HUES48 (cell line): ENCODE results near the gene EXD3.

ENCODE experiments used
- H3K27ac ChIP-seq: one replicate; pipeline ENCODE4 v1.7.0; 2013; ENCODE audit warnings: low read depth, low read length, inconsistent platforms
- H3K27me3 ChIP-seq: 2 replicates; pipeline ENCODE4 v1.6.1; 2013; ENCODE audit warnings: mild to moderate bottlenecking, low read length; ENCODE audit not compliant: control insufficient read depth, insufficient read depth
- H3K36me3 ChIP-seq: 2 replicates; pipeline ENCODE4 v1.6.1; 2013; ENCODE audit warnings: low read length; ENCODE audit not compliant: control insufficient read depth, insufficient read depth
- H3K4me1 ChIP-seq: 2 replicates; pipeline ENCODE4 v1.6.1; 2013; ENCODE audit warnings: mild to moderate bottlenecking, low read length; ENCODE audit not compliant: control insufficient read depth, insufficient read depth
- H3K4me3 ChIP-seq: 2 replicates; pipeline ENCODE4 v1.5.1; 2013; ENCODE audit warnings: mild to moderate bottlenecking, low read depth, low read length
- H3K9ac ChIP-seq: 2 replicates; pipeline ENCODE4 v1.6.1; 2013; ENCODE audit warnings: mild to moderate bottlenecking, low read depth, low read length, moderate library complexity
- H3K9me3 ChIP-seq: 2 replicates; pipeline ENCODE4 v1.6.1; 2013; ENCODE audit warnings: low read length; ENCODE audit not compliant: control insufficient read depth, insufficient read depth

EXD3 gene

DNA sequence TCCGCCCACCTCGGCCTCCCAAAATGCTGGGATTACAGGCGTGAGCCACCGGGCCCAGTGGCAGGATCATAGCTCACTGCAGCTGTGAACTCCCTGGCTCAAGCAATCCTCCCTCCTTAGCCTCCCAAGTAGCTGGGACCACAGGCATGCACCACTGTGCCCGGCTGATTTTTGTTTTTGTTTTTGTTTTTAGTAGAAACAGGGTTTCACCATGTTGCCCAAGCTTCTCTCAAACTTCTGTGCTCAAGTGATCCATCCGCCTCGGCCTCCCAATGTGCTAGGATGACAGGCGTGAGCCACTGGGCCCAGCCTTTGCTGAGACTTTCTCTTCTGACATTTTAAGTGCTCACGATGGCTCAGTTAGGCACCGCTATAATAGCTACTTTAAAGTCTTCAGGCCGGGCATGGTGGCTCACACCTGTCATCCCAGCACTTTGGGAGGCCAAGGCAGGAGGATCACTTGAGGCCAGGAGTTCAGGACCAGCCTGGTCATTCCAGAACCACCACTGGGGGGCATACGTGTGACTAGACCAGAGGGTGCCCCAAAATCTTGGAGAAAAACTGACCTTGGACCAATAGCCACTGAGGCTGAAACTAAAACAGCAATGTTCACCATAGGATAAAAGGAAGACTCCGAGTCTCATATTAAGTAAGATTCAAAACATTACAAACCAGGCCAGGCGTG is 21.3 kb upstream of the EXD3 start:
- H3K27me3 ChIP-seq = no peaks in the 10 kb centered on the region
- H3K4me1 ChIP-seq = no peaks in the 10 kb centered on the region
- H3K4me3 ChIP-seq = no peak overlapping the region
- H3K27ac ChIP-seq = no peak overlapping the region
- H3K9ac ChIP-seq = no peak overlapping the region
- peaks cover 5% of the 10 kb centered on the region; the same call in 1 of the 2 replicates for H3K36me3 ChIP-seq
- H3K9me3 ChIP-seq = no peaks in the 10 kb centered on the region

DNA sequence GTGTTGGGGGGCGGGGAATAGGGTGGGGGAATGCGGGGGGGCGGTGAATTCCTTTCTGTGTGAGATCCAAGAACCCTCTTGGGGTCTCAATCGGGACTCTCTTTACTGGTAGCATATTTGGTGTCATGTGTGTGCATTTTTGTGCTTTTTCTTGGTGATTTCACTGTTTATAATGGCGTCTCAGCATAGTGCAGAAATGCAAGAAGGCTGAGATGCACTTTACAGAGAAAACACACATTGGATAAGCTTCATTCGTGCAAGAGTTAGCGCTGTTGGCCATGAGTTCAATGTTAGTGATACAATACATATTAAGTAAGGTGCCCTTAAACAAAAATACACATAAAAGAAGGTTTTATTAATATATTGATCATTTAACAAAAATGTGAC is 19.0 kb upstream of the EXD3 start:
- H3K27ac ChIP-seq = no peak overlapping the region
- no peaks in the 10 kb centered on the region for H3K9me3 ChIP-seq
- H3K9ac ChIP-seq = no peak overlapping the region
- H3K4me3 ChIP-seq = peak overlapping the region; percentile 46
- no peaks in the 10 kb centered on the region for H3K27me3 ChIP-seq
- H3K4me1 ChIP-seq = no peaks in the 10 kb centered on the region
- no peaks in the 10 kb centered on the region for H3K36me3 ChIP-seq

DNA sequence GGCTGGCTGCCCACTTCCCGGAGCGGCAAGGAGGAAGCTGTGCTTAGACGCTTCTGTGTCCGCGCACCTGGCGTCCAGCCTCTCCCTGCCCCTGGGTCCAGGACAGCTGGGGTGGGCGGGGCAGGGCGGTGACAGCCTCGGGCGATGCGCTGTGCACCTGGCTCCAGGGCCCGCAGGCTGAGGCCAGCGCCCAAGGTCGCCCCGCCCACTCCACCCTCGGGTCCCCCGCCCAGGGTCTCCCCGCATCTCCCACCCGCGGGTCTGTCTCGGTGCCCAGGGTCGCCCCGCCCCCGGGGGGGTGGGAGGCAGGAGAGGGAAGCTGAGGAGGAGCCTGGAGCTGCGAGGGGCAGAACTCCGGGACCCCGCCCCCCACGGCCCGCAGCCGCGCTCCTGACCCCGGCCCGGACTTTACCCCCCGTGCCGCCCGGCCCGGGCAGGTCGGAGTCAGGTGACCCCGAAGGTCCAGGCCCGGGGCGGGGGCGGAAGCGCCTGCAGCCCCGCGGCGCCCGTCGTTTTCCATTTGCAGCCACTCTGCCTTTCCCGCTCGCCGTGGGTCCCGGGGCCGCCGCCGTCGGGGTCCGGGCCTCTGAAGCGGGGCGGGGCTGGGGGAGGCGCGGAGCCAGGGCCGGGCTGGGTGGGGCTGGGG is 18.4 kb upstream of the EXD3 start, which contains the start of gene ENTPD8:
TSS of gene ENTPD8 (minus strand) at position 69 of the 646 bp plus-strand sequence. CDS start 3,072 bp downstream, outside the sequence.
- Histone ChIP-seq H3K27ac (no peak within 1 kb of the TSS), H3K4me3 (peak within 1 kb of the TSS; percentile 61), H3K27me3 (no peaks in the 10 kb centered on the region), H3K9me3 (no peaks in the 10 kb centered on the region), H3K36me3 (no peaks in the 10 kb centered on the region), H3K9ac (no peak within 1 kb of the TSS), H3K4me1 (no peaks in the 10 kb centered on the region)

GRCh38 chr9:137439158-137439714 is 16.3 kb upstream of the EXD3 start:
- no peaks in the 10 kb centered on the region for H3K4me1 ChIP-seq
- no peaks in the 10 kb centered on the region for H3K9me3 ChIP-seq
- no peaks in the 10 kb centered on the region for H3K36me3 ChIP-seq
- no peak overlapping the region for H3K27ac ChIP-seq
- H3K4me3 ChIP-seq = no peak overlapping the region
- H3K27me3 ChIP-seq = no peaks in the 10 kb centered on the region
- H3K9ac ChIP-seq = no peak overlapping the region

DNA sequence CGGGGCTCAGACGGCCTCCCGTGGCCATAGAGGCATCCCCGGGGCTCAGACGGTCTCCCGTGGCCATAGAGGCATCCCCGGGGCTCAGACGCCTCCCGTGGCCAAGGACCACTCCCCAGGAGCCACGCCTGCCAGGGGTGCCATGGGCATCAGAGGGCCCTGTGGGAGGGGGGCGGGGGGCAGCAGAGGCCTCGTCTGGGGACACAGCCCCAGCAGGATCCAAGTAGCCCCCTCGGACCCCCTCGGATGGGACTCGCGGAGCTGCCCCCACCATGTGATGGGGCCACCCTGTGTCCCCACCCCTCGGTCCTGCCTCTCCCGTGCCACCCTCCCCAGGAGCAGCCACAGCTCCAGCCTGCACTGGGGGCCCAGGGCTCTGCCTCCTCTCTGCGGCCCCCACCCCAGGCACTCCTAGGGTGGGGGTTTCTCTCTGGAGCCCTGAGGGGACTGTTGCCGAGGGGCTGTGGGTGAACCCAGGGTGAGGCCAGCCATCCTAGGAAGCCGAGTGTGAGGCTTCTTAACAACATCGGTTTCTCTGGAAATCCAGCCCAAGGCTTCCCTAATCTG is 15.7 kb upstream of the EXD3 start:
- H3K27me3 ChIP-seq = no peaks in the 10 kb centered on the region
- no peaks in the 10 kb centered on the region for H3K9me3 ChIP-seq
- H3K9ac ChIP-seq = no peak overlapping the region
- H3K4me1 ChIP-seq = no peaks in the 10 kb centered on the region
- H3K36me3 ChIP-seq = no peaks in the 10 kb centered on the region
- no peak overlapping the region for H3K4me3 ChIP-seq
- H3K27ac ChIP-seq = no peak overlapping the region

DNA sequence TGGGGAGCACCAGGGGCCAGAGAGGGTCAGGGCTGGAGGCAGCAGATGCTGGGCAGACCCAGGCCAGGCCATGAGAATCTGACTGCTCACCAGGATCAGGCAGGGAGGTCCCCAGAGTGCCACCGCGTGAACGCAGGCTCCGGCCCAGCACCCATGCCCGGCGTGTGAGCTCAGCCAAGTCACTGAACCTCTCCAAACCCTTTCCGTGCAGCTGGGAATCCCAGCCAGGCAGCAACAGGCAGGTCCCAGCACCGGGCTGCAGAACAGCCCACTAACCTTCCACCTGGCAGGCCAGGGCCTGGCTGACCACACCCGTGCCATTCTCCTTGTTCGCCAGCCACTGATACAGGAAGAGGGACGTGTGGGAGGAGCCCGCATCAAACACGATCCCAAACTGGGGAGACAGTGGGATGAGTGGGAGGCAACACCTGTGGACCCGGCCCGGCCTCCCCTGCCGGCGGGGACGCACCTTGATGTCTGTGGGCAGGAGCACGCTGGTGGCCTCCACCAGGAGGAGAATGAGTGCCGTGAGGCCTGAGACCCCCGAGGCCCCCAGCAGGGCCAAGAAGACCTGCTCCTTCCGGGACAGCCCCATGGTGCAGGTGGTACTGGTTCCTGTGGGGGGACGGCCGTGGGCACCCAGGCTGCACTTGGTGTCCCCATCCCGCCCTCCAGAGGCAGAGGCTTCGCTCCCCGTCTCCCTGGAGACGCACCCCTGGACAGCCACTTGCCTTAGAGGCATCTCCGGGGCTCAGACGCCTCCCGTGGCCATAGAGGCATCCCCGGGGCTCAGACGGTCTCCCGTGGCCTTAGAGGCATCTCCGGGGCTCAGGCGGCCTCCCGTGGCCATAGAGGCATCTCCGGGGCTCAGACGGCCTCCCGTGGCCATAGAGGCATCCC is 15.0 kb upstream of the EXD3 start:
- H3K36me3 ChIP-seq = no peaks in the 10 kb centered on the region
- no peaks in the 10 kb centered on the region for H3K4me1 ChIP-seq
- no peak overlapping the region for H3K9ac ChIP-seq
- H3K27me3 ChIP-seq = no peaks in the 10 kb centered on the region
- no peaks in the 10 kb centered on the region for H3K9me3 ChIP-seq
- no peak overlapping the region for H3K4me3 ChIP-seq
- H3K27ac ChIP-seq = no peak overlapping the region

DNA sequence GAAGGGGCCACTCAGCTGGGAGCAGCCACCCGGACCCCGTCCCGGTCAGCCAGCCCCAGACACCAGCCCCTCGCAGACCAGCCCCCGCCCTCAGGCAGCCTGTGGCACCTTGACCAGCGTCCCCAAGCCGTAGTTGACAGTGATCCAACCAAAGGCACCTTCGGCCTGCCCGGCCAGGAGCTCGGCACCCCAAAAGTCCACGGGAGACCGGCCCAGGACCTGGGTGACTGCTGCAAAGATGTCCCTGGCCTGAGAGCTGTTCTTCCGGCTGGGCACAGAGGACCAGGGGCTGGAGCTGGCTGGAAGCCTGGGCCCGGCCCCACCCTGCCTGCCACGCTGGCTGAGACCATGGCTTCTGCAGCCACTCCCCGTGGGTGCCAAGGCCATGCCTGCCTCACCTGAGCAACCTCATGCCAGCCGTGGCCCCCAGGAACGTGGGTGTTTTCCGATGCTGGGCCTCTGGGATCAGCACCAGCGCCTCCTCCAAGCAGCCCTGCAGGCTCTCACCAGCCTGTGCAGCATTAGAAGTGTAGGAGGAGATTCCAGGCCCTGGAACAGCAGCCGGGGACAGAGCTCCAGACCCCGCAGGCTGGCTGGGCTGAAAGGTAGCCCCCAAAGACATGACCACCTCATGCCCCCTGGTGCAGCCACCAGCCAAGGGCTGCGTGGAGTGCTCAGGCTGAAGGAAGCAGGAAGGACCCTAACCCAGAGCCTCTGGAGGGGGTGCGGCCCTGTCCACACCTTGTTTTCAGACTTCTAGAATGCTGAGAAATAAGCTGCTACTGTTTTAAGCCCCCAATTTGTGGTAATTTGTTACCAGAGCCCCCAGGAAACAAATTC is 14.0 kb upstream of the EXD3 start:
- no peaks in the 10 kb centered on the region for H3K4me1 ChIP-seq
- no peaks in the 10 kb centered on the region for H3K9me3 ChIP-seq
- H3K27ac ChIP-seq = no peak overlapping the region
- H3K4me3 ChIP-seq = no peak overlapping the region
- no peaks in the 10 kb centered on the region for H3K36me3 ChIP-seq
- H3K9ac ChIP-seq = no peak overlapping the region
- H3K27me3 ChIP-seq = no peaks in the 10 kb centered on the region

GRCh38 chr9:137435980-137436760 is 13.2 kb upstream of the EXD3 start:
- no peaks in the 10 kb centered on the region for H3K9me3 ChIP-seq
- no peak overlapping the region for H3K9ac ChIP-seq
- H3K27me3 ChIP-seq = no peaks in the 10 kb centered on the region
- H3K4me1 ChIP-seq = no peaks in the 10 kb centered on the region
- no peak overlapping the region for H3K27ac ChIP-seq
- no peak overlapping the region for H3K4me3 ChIP-seq
- no peaks in the 10 kb centered on the region for H3K36me3 ChIP-seq

GRCh38 chr9:137435381-137435891 is 12.5 kb upstream of the EXD3 start:
- no peaks in the 10 kb centered on the region for H3K27me3 ChIP-seq
- no peak overlapping the region for H3K9ac ChIP-seq
- no peak overlapping the region for H3K27ac ChIP-seq

More at GRCh38 chr9:137435381-137435891, 12.5 kb upstream of the EXD3 start:
- Histone ChIP-seq H3K4me1 (no peaks in the 10 kb centered on the region), H3K36me3 (no peaks in the 10 kb centered on the region), H3K9me3 (no peaks in the 10 kb centered on the region), H3K4me3 (no peak overlapping the region)
